MM.1S (cell line): ENCODE data around the gene ATXN1.

Experiments used
- EZH2 ChIP-seq: fragments of 300-600 bp; sonication (generic); optimal IDR thresholded peaks from 2 replicates; pipeline ENCODE3; 2017; ENCODE audit warnings: low read depth, mild to moderate bottlenecking, antibody characterized with exemption, low read length, mixed read lengths
- EZH2phosphoT487 ChIP-seq: fragments of 300-600 bp; sonication (generic); IDR thresholded peaks from 2 replicates; pipeline ENCODE4 v1.6.1; 2018; ENCODE audit warnings: antibody characterized with exemption, low read length
- TF ChIP-seq, protein P1 (sequence below): fragments of 300-600 bp; sonication (generic); IDR thresholded peaks from 2 replicates; pipeline ENCODE4 v1.5.1; 2016; ENCODE audit warnings: antibody characterized with exemption, low read length, mixed read lengths

DNA sequence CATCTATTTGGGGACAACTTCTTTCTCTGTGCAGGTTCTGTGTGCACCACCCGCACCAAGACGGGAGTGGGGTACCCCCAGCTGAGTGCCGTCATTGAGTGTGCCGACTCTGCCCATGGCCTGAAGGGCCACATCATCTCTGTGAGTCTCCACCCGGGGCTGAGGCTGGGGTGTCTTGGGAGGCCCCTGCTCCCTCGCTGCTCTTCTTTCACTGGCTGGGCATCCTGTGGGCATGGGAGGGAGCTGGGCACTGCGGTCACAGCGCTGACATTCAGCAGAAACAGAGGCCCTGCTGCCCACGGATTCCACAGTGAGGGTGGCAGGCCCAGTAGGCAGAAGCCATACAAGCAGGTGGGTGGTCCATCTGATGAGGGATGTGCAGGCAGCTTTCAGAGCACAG, 482.5 kb downstream of the ATXN1 start:
- TF ChIP-seq, protein P1, sequence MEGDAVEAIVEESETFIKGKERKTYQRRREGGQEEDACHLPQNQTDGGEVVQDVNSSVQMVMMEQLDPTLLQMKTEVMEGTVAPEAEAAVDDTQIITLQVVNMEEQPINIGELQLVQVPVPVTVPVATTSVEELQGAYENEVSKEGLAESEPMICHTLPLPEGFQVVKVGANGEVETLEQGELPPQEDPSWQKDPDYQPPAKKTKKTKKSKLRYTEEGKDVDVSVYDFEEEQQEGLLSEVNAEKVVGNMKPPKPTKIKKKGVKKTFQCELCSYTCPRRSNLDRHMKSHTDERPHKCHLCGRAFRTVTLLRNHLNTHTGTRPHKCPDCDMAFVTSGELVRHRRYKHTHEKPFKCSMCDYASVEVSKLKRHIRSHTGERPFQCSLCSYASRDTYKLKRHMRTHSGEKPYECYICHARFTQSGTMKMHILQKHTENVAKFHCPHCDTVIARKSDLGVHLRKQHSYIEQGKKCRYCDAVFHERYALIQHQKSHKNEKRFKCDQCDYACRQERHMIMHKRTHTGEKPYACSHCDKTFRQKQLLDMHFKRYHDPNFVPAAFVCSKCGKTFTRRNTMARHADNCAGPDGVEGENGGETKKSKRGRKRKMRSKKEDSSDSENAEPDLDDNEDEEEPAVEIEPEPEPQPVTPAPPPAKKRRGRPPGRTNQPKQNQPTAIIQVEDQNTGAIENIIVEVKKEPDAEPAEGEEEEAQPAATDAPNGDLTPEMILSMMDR: no peak
- TF ChIP-seq EZH2 (no peak), EZH2phosphoT487 (no peak)
